Upper lobe of left lung (tissue), 4 donors: ENCODE results near the gene PIP5K1C.

Experiments used
- CTCF ChIP-seq, 6 experiments: fragments of 450-650 bp in 4 of 6; fragments of 200-600 bp in 2 of 6; sonication (generic) in 2 of 6; IDR thresholded peaks; one replicate each; pipeline ENCODE4 v1.5.1; 2016 to 2019; ENCODE audit warnings: antibody characterized with exemption in 6 of 6
- EP300 ChIP-seq, 4 donors: sonication (generic); formaldehyde crosslinking; IDR thresholded peaks; one replicate each; pipeline ENCODE4 v1.5.1; 2017; ENCODE audit warnings: antibody characterized with exemption in 4 of 4, control low read depth in 2 of 4
- POLR2A ChIP-seq, 4 donors: fragments of 450-650 bp; IDR thresholded peaks; one replicate each; pipeline ENCODE4 v1.5.1; 2016 to 2017; ENCODE audit warnings: antibody characterized with exemption in 4 of 4, mild to moderate bottlenecking in 2 of 4
- POLR2AphosphoS5 ChIP-seq, 2 donors: sonication (generic); formaldehyde crosslinking; IDR thresholded peaks; one replicate each; pipeline ENCODE4 v1.5.1; 2017; ENCODE audit warnings: antibody characterized with exemption in 2 of 2

DNA sequence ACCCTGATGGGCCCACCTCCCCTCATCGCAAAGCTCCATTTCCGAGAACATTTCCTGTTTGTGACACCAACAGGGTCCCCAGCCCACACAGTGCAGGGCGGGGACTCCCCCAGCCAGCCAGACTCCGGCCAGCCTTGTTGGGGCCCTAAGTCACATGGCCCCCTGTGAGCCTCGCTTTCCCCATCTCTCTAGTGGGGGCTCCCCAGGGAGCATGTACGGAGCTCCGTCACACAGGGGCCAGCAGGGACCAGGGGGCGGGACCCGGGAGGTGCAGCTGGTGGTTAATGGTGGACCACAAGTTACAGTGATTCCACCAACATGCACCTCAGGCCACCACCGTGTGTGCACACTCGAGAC lies 95.3 kb downstream of the PIP5K1C start:
- TF ChIP-seq CTCF (IDR thresholded peaks at IDR 0.05) (no peak), POLR2AphosphoS5 (IDR thresholded peaks at IDR 0.05) (no peak), EP300 (IDR thresholded peaks at IDR 0.05) (no peak), POLR2A (IDR thresholded peaks at IDR 0.05) (no peak)
